Muscle of arm (tissue), 12 donors: ENCODE results near the gene SSBP3. TPM values are rescaled to one million over a fixed set of nuclear protein-coding genes. Genes with fewer than 3 reads are reported as not detected.
"Not testable (repeated sequence)": the region's sequence is repeated elsewhere in the genome, so short reads cannot be mapped to it uniquely, and the experiment has no call there.

Experiments used
- DNase-seq: peaks from one replicate; pipeline ENCODE4 v3.0.0-alpha.2; 2013
- polyA plus RNA-seq, 12 donors: library from polyadenylated mRNA; unstranded; fragments of 120-200 nt; gene quantifications; one replicate each; pipeline ENCODE4 v1.2.1, GENCODE V29; 2013; ENCODE audit not compliant: insufficient read length in 12 of 12

The SSBP3 gene
- polyA plus RNA-seq, 12 donors = 49.2 to 117 (median 58.9) TPM; not detected in 1

DNA sequence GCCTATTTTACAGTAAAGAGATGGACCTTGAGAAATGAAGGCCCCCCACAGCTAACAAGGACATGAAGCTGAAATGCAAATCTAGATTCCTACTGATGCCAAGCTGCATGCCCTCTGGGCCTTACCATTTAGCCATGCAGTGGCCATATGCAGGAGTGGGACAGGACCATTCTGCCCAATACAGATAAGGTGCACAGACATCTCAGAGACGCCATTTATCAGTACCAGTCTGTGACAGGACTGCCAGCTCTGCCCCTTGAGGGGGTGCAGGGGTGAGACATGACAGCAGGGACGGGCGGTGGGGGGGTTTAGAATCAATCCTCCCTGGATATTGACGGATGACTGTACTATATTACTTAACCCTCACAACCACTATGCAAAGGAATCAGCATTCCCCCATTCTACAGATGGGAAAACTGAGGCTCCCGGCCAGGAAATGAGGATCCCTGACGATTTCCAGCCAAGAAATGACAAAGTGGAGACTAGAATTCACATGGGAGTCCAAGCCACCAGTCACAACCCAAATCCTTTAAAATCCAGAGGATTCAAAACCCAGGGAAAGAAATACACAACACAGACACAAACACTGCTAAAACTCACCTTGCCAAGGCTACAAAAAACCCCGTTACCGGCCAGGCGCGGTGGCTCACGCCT, 10.8 kb downstream of the SSBP3 start:
- DNase-seq = no peak

- no peak for DNase-seq
Observed at GRCh38 chr1:54394104-54394503, 12.1 kb downstream of the SSBP3 start.

GRCh38 chr1:54392401-54392800, 13.8 kb downstream of the SSBP3 start:
- DNase-seq = no peak

GRCh38 chr1:54391450-54392209, 14.6 kb downstream of the SSBP3 start:
- no peak for DNase-seq

DNA sequence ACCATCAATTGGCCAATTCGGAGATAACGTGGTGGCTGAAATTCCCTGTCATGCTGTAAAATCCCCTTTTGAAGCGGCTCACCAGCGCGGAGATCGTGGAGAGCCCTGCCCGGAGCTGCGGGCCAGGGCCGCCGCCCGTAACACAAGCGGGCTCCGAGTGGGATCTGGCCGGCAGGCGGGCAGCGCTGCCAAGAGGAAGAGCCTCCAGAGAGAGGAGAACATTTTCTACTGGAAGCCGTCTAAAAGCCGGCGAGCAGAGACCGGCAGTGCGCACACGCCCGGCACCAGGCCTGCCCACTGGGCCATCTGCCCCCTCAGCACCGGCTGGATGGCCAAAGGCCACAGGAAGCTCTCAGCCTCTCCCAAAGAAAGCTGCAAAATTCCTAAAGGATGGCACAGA, 15.5 kb downstream of the SSBP3 start:
- no peak for DNase-seq

GRCh38 chr1:54389608-54390007, 16.6 kb downstream of the SSBP3 start:
- DNase-seq = not testable (repeated sequence)

GRCh38 chr1:54387419-54387818, 18.8 kb downstream of the SSBP3 start:
- no peak for DNase-seq

DNA sequence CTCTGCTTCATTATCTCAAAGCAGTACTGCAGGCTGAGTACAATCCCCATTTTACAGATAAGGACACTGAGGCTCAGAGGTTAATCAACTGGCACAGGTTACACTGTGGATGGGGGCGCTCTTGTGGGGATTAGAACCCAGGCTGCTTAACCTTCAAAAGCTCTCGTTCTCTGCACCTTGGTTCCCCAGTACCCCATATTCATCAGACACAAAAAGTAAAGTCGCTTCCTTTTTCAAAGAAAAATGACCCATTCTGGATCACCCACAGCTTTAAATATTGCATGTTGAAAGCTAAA, 20.5 kb downstream of the SSBP3 start:
- no peak for DNase-seq

DNA sequence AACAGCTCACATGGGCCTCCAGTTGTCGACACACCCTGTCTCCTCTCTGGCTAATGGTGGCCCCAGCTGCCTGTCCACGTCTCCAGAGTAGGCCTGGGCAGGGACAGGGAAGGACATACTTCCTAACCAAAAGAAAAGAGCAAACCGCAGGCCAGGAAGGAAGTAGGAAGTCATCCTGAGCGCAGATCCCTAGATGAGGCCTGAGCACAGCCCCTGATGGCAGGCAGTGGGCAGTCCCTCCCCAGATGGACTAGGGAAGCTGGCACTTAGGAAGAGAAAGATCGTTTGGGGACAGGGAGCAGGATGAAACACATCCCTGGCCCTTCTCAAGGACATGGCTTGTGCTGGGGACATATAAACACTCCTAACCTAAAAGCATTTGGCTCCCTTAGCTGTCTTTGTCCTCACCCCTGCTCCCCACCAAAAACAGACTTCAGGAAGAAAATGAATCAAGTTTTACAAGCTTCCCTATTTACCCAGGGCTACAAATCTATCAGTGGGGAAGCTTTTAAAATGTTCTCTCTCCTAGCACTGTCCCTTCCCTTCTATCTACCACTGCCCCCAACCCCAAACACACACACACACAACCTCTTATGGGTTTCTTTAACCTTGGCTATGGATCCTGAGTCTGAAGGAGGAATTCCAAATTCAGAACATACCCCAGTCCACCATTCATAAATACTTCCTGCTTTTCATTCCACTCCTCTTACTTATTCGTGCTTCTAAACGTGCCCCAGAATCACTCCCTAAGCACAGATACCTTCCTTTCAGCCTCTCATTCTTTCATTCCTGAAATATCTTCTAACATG, 21.1 kb downstream of the SSBP3 start:
- DNase-seq = no peak

GRCh38 chr1:54384471-54384870, 21.7 kb downstream of the SSBP3 start:
- DNase-seq = no peak

DNA sequence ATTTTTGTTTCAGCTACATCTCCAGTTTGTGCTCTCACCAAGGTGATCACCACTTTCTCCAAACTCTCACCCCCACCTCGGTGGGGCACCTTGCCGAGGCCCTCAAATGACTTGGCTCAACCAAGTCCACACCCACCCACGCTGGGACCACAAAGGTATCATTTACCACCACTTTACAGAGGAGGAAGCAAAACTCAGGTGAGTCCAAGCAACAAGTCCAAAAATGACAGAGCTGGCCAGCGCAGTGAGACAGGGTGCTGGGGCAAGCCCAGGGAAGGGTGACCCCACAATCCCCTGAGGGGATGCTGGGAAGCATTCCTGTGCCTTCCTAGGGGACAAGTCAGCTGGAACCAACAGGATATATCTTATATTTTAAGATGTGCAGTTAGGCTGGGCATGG, 24.7 kb downstream of the SSBP3 start:
- DNase-seq = no peak

- no peak for DNase-seq
Observed at GRCh38 chr1:54380290-54380882, 25.8 kb downstream of the SSBP3 start.

GRCh38 chr1:54379555-54380289, 26.5 kb downstream of the SSBP3 start:
- no peak for DNase-seq

DNA sequence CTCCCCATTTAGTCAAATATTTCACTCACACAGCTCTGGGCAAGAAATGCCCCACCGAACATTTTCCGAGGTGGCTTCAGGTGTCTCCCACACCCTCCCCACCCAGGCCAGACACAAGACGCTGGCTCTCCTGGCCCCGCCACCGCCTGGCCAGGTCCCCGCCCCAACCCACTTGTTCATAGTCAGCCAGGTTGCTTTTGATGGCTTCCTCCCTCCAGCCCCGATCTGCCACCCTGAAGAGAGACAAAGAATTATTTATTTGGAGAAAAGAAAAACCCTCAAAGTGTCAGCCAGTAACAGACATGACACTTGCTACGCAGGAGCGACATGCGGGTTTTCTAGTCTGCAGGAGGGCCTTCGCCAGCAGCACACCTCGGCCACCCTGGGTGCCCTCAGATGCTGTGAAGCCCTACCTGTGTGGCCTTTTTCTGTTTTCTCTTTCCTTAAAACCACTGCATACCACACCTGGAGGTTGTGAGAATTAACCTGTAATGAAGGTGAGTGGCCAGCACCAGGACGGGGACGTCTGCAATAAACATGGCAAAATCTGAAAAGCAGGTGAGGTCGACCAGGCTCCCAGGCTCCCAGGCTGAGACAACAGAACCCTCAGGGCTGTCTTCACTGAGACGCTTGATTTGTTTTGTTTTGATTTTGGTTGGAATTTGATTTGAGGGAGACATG, 27.2 kb downstream of the SSBP3 start:
- DNase-seq = no peak

DNA sequence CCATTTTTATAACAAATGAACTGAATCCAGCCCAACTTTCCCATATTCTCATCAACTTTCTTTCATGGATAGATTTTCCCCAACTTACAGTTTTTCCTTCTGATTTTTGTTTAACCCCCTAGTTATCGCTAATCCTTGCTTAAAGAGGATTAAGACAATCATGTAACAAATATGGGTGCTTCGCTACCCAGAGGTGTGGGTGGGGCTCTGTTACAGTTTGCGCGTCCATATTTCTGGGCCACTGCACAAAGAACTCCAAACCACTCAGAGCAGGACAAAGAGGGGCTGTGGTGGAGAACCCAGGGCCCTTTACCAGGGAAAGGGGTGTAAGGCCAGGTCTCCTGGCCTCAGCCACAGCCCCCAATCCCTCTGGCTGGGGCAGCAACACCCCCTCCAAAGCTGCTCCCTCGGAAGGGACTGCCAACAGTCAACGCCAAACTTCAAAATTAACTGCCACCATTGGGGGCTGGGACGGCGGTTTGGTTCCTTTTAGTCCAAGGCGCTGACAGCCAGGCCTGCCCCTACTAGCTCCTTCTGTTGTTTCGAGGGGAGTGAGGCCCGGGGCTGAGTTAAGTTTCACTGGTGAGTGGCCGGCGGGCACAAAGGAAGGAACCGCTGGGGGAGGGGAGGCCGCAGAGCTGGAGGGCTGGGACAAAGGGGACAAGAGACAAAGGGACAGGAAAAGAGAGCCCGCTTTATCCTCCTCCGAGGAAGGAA, 27.9 kb downstream of the SSBP3 start:
- DNase-seq = no peak

DNA sequence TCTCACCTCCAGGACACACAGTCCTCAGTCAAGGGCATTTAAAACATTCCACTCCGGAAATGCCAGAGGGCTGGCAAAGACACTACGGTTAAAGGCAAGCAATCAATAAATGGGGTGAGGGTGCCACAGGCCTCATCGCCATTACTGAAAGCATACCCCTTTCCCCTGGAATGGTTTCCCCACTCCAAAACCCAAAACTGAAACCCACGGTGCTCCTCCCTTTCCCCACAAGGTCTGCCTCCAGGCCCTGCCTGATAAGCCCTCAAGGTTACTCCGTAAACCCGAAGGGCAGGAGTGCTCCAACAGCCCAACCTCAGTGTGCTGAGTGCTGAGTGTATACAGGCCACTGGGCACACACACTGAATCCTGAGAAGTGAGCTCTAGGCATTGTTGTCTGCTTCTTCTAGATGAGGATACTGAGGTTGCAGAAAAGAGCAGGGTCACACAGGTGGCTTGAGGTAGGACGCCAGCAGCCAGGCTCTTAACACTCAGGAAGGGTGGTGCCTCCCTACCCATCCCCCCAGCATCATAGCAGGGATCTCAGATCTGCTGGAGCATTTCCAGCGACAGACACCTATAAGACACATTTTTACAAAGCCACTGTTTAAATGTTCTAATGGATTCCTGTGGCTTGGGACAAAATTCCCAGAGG, 29.0 kb downstream of the SSBP3 start:
- DNase-seq = no peak

DNA sequence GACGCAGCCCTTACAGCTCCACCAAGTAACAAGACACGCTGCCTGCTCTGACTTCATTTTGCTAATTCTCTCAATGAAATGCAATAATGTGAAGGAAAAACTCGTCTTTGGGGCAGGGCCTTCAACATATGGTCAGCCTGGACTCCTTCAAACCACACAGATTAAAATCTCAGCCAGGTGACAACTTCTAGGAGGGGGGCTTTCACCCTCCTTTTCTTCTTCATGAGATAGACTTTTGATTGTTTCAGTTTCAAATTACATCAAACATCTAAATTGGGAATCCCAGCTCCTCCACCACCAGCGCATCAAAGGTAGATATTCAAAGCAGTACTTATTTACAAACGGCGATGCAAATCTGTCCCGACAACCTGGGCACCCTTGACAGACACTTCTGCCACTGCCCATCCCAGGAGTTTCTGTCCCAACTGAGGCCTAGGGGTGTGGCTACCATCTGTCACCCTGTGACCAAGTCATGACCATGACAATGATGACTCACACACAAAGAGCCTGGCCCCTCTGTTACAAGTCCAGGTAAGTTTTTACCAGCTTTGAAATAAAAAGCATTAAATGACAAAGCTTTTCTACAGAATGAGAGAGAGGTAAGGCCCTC, 29.7 kb downstream of the SSBP3 start:
- no peak for DNase-seq

DNA sequence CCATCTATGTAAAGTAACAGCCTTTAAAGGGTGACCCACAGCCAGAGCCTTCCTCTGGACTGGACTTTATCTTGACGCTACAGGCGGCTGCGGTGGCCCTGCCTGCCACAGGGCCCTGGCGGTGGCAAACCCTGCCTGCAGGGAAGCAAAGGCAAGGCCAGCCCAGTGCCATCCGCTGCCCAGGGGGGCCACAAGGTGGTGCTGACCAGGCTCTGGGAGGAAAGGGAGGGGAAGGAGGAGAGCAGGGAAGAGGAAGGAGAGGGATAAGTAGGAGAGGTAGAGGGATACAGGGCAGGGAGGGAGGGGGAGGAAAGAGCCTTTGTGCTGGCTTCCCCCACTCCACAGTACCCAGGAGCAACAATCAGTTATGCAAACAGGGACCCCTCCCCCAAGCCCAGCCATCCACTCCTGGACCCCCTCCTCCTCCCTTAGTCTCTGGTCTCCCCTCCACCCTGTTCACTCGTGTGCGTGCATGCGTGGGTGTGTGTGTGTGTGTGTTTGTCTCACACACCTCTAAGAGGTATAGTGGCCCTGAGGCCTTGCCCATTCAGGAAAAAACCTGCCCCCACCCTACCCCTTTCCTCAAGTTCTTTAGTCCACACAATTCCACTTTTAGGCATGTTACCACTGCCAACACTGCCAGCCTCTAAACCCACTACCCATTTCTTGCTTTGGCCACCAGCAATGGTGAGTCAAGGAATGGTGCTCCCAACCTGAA, 30.3 kb downstream of the SSBP3 start:
- DNase-seq = no peak

DNA sequence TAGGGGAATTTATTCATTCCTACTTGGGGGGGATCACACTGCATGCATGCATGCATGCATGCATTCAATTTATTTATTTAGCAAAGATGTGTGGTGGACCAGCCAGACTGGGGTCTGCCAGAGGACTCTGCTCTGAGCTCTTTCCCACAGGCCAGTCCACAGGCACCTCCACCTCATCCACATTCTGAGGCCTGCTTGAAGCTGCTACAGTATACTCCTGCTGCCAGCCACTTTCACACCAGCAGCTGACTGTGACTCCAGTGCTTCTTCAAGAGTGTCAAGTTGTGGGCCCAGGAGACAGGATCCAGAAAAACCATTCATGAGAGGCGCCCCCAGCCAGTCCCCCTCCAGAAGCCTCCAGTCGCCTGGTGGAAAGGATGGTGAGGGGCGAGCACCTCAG, 30.9 kb downstream of the SSBP3 start:
- no peak for DNase-seq
